Right lobe of liver (tissue), 4 donors: ENCODE data around the gene MTAP.

ENCODE experiments used
- POLR2A ChIP-seq: fragments of 450-650 bp; IDR thresholded peaks from one replicate; pipeline ENCODE4 v1.6.1; 2017; ENCODE audit warnings: antibody characterized with exemption, mild to moderate bottlenecking
- TF ChIP-seq, protein P1 (sequence below), 4 donors: fragments of 200-600 bp in 3 of 4; fragments of 450-650 bp in 1 of 4; IDR thresholded peaks; one replicate each; pipeline versions ENCODE4 v1.5.1 to v1.8.0; 2016 to 2022; ENCODE audit warnings: antibody characterized with exemption in 4 of 4, mild to moderate bottlenecking in 2 of 4
- donor health status: DM: no; HTN: no; CAD: no.
- donor health status: DM: no; HTN: no; CAD: no.
- donor health status: DM: no; HTN: yes; CAD: no.

DNA sequence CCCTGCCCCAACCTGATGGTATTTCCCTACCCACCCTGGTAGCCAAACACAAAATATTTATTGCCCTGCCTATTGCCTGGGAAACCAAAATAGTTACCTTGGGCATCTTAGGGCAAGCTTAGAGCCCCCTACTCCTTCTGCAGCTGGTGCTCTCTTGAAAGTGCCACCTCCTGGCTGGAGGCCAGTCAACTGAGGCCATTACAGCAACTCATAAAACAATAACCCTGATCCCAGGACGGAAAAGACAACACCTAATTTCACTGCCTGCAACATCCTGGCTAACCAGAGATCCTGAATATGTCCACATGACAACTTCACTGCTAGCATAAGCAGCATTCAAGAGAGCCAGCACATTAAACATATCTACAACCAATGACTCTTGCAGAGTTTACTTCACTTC lies 38.7 kb downstream of the MTAP start:
- TF ChIP-seq POLR2A, result no peak
- TF ChIP-seq, protein P1, sequence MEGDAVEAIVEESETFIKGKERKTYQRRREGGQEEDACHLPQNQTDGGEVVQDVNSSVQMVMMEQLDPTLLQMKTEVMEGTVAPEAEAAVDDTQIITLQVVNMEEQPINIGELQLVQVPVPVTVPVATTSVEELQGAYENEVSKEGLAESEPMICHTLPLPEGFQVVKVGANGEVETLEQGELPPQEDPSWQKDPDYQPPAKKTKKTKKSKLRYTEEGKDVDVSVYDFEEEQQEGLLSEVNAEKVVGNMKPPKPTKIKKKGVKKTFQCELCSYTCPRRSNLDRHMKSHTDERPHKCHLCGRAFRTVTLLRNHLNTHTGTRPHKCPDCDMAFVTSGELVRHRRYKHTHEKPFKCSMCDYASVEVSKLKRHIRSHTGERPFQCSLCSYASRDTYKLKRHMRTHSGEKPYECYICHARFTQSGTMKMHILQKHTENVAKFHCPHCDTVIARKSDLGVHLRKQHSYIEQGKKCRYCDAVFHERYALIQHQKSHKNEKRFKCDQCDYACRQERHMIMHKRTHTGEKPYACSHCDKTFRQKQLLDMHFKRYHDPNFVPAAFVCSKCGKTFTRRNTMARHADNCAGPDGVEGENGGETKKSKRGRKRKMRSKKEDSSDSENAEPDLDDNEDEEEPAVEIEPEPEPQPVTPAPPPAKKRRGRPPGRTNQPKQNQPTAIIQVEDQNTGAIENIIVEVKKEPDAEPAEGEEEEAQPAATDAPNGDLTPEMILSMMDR (IDR thresholded peaks at IDR 0.05), result no peak
